ENCODE measurements around the gene NACC2.

Gene NACC2

GRCh38 chr9:136021872-136022681 lies 73.0 kb downstream of the NACC2 start:
- no peak for DNase-seq (ENCODE audit: low spot score)

GRCh38 chr9:136021171-136021871 lies 73.8 kb downstream of the NACC2 start:
- no peak for DNase-seq (ENCODE audit: low spot score)

- no peak for DNase-seq (ENCODE audit: low spot score)
These were observed 74.4 kb downstream of the NACC2 start for GRCh38 chr9:136020671-136021070.

- DNase-seq (ENCODE audit: low spot score), result no peak
These were observed 74.9 kb downstream of the NACC2 start for GRCh38 chr9:136020206-136020605.

- no peak for DNase-seq (ENCODE audit: low spot score)
These were observed 75.4 kb downstream of the NACC2 start for GRCh38 chr9:136019681-136020060.

- peak; percentile 42 for DNase-seq (ENCODE audit: low spot score)
These were observed 75.9 kb downstream of the NACC2 start for GRCh38 chr9:136019041-136019680.

GRCh38 chr9:136018257-136019031 lies 76.6 kb downstream of the NACC2 start:
- no peak for DNase-seq (ENCODE audit: low spot score)

GRCh38 chr9:136017289-136018190 lies 77.5 kb downstream of the NACC2 start:
- no peak for DNase-seq (ENCODE audit: low spot score)

GRCh38 chr9:136016572-136017288 lies 78.4 kb downstream of the NACC2 start:
- peak; percentile 53 for DNase-seq (ENCODE audit: low spot score)

- DNase-seq (ENCODE audit: low spot score), result peak; percentile 54
These were observed 79.2 kb downstream of the NACC2 start for GRCh38 chr9:136015656-136016571.

GRCh38 chr9:136014924-136015633 lies 80.0 kb downstream of the NACC2 start:
- no peak for DNase-seq (ENCODE audit: low spot score)

GRCh38 chr9:136014147-136014923 lies 80.8 kb downstream of the NACC2 start:
- no peak for DNase-seq (ENCODE audit: low spot score)

- no peak for DNase-seq (ENCODE audit: low spot score)
These were observed 81.5 kb downstream of the NACC2 start for GRCh38 chr9:136013524-136014034.

- peak; percentile 48 for DNase-seq (ENCODE audit: low spot score)
These were observed 82.0 kb downstream of the NACC2 start for GRCh38 chr9:136013116-136013515.

GRCh38 chr9:136012651-136013050 lies 82.4 kb downstream of the NACC2 start:
- no peak for DNase-seq (ENCODE audit: low spot score)

GRCh38 chr9:136011703-136012496 lies 83.2 kb downstream of the NACC2 start:
- DNase-seq (ENCODE audit: low spot score), result no peak

- DNase-seq (ENCODE audit: low spot score), result no peak
These were observed 83.8 kb downstream of the NACC2 start for GRCh38 chr9:136011376-136011702.

Measured in ecto neural progenitor cell (in vitro differentiated cells).